K562 (cell line): ENCODE measurements around the gene KLK6. TPM values are rescaled to one million over a fixed set of nuclear protein-coding genes. Genes with fewer than 3 reads are reported as not detected.

Experiments
- ARID3B ChIP-seq: fragments of 250-450 bp; sonication (Bioruptor Pico); IDR thresholded peaks from 2 replicates; pipeline ENCODE4 v1.4.0; 2020; ENCODE audit warnings: borderline replicate concordance
- KLF13 ChIP-seq: fragments of 450-650 bp; IDR thresholded peaks from 2 replicates; pipeline ENCODE4 v1.6.1; 2016; ENCODE audit warnings: missing genetic modification characterization, low read depth, mild to moderate bottlenecking, missing compliant biosample characterization, moderate library complexity, borderline replicate concordance
- MBD1 ChIP-seq: fragments of 250-450 bp; sonication (Bioruptor Pico); IDR thresholded peaks from 2 replicates; pipeline ENCODE4 v1.8.0; 2022; ENCODE audit warnings: inconsistent platforms
- MCM5 ChIP-seq: fragments of 450-650 bp; IDR thresholded peaks from 2 replicates; pipeline ENCODE4 v1.6.1; 2016; ENCODE audit warnings: low read depth
- REST ChIP-seq, 2 experiments: fragments of 450-650 bp; formaldehyde crosslinking in 1 of 2; IDR thresholded peaks; 2 replicates each; pipeline versions ENCODE4 v1.4.0 to v1.6.1; 2014 to 2020; ENCODE audit warnings: mild to moderate bottlenecking in 2 of 2, borderline replicate concordance in 1 of 2, low read depth in 1 of 2
- polyA plus RNA-seq, 8 experiments: library from polyadenylated mRNA; depleted of rRNA in 4 of 8; stranded (reverse) in 5 of 8; unstranded in 3 of 8; fragments of >200 nt; fragmentation: Nextera tagmentation in 2 of 8; fragmentation: Illumina TruSeq in 1 of 8; extraction: Ambion mirVana in 2 of 8; extraction: Trizol in 1 of 8; gene quantifications; 2 replicates each; pipeline versions ENCODE4 v1.2.1 to v1.2.3, GENCODE V29; 2011 to 2014; ENCODE audit warnings: inconsistent platforms in 1 of 8, missing spikeins in 1 of 8
- total RNA-seq, 7 experiments: library from RNA; depleted of rRNA in 6 of 7; stranded (reverse); fragments of >200 nt in 6 of 7; fragmentation: Illumina TruSeq in 2 of 7; extraction: Trizol in 2 of 7; gene quantifications; 2 replicates each; pipeline versions ENCODE4 v1.2.1 to v1.2.3, GENCODE V29; 2011 to 2021; ENCODE audit warnings: low replicate concordance in 1 of 7
- TF ChIP-seq, protein P1 (sequence below): fragments of 450-650 bp; IDR thresholded peaks from 2 replicates; pipeline ENCODE4 v1.6.1; 2017; ENCODE audit warnings: antibody characterized with exemption, mild to moderate bottlenecking
- TF ChIP-seq, protein P2 (sequence below), 2 experiments: IDR thresholded peaks in 1 of 2; conservative IDR thresholded peaks in 1 of 2; 2 replicates each; pipeline ENCODE4 v1.6.1; 2016; ENCODE audit warnings: low read depth in 2 of 2, mild to moderate bottlenecking in 1 of 2, missing compliant biosample characterization in 1 of 2, missing genetic modification characterization in 1 of 2, moderate library complexity in 1 of 2

Gene KLK6
- total and polyA plus RNA-seq, 9 of the 15 experiments (the other 6 are each of a cell fraction or from before 2014, with no cell fraction given), result not detected

GRCh38 chr19:50994129-50994528, 24.7 kb upstream of the KLK6 start (continued):
- TF ChIP-seq, protein P1, sequence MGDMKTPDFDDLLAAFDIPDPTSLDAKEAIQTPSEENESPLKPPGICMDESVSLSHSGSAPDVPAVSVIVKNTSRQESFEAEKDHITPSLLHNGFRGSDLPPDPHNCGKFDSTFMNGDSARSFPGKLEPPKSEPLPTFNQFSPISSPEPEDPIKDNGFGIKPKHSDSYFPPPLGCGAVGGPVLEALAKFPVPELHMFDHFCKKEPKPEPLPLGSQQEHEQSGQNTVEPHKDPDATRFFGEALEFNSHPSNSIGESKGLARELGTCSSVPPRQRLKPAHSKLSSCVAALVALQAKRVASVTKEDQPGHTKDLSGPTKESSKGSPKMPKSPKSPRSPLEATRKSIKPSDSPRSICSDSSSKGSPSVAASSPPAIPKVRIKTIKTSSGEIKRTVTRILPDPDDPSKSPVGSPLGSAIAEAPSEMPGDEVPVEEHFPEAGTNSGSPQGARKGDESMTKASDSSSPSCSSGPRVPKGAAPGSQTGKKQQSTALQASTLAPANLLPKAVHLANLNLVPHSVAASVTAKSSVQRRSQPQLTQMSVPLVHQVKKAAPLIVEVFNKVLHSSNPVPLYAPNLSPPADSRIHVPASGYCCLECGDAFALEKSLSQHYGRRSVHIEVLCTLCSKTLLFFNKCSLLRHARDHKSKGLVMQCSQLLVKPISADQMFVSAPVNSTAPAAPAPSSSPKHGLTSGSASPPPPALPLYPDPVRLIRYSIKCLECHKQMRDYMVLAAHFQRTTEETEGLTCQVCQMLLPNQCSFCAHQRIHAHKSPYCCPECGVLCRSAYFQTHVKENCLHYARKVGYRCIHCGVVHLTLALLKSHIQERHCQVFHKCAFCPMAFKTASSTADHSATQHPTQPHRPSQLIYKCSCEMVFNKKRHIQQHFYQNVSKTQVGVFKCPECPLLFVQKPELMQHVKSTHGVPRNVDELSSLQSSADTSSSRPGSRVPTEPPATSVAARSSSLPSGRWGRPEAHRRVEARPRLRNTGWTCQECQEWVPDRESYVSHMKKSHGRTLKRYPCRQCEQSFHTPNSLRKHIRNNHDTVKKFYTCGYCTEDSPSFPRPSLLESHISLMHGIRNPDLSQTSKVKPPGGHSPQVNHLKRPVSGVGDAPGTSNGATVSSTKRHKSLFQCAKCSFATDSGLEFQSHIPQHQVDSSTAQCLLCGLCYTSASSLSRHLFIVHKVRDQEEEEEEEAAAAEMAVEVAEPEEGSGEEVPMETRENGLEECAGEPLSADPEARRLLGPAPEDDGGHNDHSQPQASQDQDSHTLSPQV, result no peak
- TF ChIP-seq, protein P2, sequence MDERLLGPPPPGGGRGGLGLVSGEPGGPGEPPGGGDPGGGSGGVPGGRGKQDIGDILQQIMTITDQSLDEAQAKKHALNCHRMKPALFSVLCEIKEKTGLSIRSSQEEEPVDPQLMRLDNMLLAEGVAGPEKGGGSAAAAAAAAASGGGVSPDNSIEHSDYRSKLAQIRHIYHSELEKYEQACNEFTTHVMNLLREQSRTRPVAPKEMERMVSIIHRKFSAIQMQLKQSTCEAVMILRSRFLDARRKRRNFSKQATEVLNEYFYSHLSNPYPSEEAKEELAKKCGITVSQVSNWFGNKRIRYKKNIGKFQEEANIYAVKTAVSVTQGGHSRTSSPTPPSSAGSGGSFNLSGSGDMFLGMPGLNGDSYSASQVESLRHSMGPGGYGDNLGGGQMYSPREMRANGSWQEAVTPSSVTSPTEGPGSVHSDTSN (CRISPR knock-in tag; IDR thresholded peaks at IDR 0.05; ENCODE audit: low read depth), result no peak
- TF ChIP-seq, protein P2 (tag; conservative IDR thresholded peaks at IDR 0.05; ENCODE audit: low read depth), result 0 out of 2 replicates have a peak, but pooled peaks have one; percentile 33
- TF ChIP-seq MBD1 (CRISPR knock-in tag) (no peak), ARID3B (no peak), REST (IDR thresholded peaks at IDR 0.05; ENCODE audit: borderline replicate concordance) (peak; percentile 58), REST (CRISPR knock-in tag; IDR thresholded peaks at IDR 0.05; ENCODE audit: low read depth) (no peak), KLF13 (no peak), MCM5 (no peak)
